ENCODE data around the gene ZMYND15.

ZMYND15 gene

DNA sequence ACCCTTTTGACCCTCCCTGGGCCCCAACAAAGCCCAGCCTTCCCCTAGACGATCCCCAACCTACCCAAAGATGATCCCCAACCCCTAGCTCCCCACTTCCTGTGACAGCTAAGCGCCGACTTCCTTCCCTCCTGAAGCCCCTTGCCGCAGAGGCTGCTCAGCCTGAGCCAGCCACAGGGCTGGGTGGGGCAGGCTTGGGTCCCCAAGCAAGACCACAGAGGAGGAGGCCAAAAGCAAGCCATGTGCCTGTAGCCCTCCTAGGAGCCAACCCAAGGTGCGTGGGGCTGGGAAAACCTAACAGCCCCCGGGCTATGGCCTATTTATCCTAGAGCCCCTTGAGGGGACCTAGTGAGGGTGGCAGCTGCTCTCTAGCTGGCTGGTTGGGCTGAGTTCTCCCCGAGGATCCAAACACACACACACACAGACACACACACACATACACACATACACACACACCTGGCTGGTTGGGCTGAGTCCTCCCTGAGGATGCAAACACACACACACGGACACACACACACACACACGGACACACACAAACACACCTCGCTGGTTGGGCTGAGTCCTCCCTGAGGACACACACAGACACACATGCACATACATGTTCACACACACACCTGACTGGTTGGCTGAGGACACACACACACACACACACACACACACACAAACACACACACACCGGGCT, 24.4 kb upstream of the ZMYND15 start:
- FAIRE-seq = peak; percentile 78
- DNase-seq (ENCODE audit: insufficient read length, low spot score) = no peak

DNA sequence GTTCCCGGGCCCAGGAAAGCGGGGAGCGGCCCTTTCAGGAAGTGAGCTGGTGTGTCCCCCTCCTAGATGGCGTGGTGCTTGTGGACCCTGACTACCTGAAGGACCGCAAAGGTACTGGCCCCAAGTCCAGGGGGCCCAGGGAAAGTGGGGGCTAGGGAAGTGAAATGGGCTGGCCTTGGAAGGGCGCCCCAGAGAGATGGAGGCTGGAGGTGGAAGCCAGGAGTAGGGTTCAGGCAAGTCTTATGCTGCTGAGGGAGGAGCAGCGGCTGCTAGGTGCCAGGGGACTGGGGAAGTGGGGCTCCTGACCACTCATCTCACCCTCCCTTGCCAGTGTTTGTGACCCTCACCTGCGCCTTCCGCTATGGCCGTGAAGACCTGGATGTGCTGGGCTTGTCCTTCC, 23.6 kb upstream of the ZMYND15 start:
- DNase-seq (ENCODE audit: insufficient read length, low spot score) (no peak), FAIRE-seq (no peak)

GRCh38 chr17:4717791-4718190, 21.8 kb upstream of the ZMYND15 start:
- no peak for DNase-seq (ENCODE audit: insufficient read length, low spot score)
- no peak for FAIRE-seq

- DNase-seq (ENCODE audit: insufficient read length, low spot score) (no peak), FAIRE-seq (no peak)
Measured at GRCh38 chr17:4718276-4718675, 21.4 kb upstream of the ZMYND15 start.

GRCh38 chr17:4719146-4719545, 20.5 kb upstream of the ZMYND15 start:
- no peak for FAIRE-seq
- DNase-seq (ENCODE audit: insufficient read length, low spot score) = no peak

GRCh38 chr17:4719684-4720221, 19.9 kb upstream of the ZMYND15 start:
- FAIRE-seq (no peak), DNase-seq (ENCODE audit: insufficient read length, low spot score) (no peak)

DNA sequence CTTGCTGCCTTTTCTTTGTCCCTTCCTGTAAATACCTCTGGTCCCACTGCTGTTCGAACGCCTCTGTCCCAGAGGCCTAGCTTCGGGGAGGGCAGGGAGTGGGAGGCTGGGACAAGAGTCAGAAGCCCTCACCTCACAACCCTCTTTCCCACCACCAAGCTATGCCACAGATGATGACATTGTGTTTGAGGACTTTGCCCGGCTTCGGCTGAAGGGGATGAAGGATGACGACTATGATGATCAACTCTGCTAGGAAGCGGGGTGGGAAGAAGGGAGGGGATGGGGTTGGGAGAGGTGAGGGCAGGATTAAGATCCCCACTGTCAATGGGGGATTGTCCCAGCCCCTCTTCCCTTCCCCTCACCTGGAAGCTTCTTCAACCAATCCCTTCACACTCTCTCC, 18.8 kb upstream of the ZMYND15 start:
- DNase-seq (ENCODE audit: insufficient read length, low spot score) = no peak
- FAIRE-seq = peak; percentile 68

- DNase-seq (ENCODE audit: insufficient read length, low spot score) (no peak), FAIRE-seq (peak; percentile 85)
Measured at GRCh38 chr17:4721203-4722135, 18.2 kb upstream of the ZMYND15 start.

- no peak for FAIRE-seq
- DNase-seq (ENCODE audit: insufficient read length, low spot score) = no peak
Measured at GRCh38 chr17:4722678-4723240, 16.9 kb upstream of the ZMYND15 start.

- DNase-seq (ENCODE audit: insufficient read length, low spot score) (no peak), FAIRE-seq (no peak)
Measured at GRCh38 chr17:4724650-4725049, 15.0 kb upstream of the ZMYND15 start.

- FAIRE-seq = no peak
- DNase-seq (ENCODE audit: insufficient read length, low spot score) = no peak
Measured at GRCh38 chr17:4725646-4726310, 13.9 kb upstream of the ZMYND15 start.

DNA sequence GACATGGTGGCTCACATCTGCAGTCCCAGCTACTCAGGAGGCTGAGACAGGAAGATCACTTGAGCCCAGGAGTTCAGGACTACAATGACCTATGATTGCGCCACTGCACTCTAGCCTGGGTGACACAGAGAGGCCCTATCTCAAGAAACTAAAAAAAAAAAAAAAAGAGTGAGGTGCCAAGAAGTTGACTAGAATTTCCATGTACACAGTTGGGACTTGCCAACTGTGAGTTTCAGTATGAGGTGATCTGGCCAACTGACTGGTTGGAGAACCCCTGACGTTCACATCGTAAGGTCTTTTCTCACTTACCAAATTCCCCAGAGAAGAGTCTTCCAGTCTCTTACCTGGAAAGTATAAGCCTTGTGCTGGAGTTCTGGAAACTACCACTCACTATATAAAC, 11.5 kb upstream of the ZMYND15 start:
- no peak for FAIRE-seq
- no peak for DNase-seq (ENCODE audit: insufficient read length, low spot score)

DNA sequence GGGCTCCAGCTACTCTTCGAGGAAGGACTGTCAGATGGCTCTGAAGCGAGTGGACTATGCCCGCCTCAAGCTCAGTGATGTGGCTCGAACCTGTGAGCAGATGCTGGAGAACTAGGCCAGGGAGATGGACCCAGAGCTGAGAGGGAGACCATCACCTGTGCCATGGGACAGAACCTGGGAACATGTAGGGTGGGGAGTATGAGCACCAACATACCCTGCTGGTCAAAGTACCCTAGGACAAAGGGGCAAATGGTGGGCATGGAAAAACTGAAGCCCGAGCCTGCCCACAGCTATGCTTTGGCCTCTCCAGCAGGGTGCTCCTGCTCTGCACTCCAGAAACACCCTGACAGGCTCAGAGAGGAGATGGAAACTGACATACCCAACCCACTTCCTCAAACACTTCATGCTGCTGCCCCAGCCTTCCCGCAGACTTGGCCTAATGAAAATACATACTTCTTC, 6.5 kb upstream of the ZMYND15 start:
- DNase-seq (ENCODE audit: insufficient read length, low spot score) (no peak), FAIRE-seq (peak; percentile 42)

GRCh38 chr17:4734857-4735475, 4.7 kb upstream of the ZMYND15 start:
- no peak for FAIRE-seq
- no peak for DNase-seq (ENCODE audit: insufficient read length, low spot score)

- DNase-seq (ENCODE audit: insufficient read length, low spot score) (no peak), FAIRE-seq (peak; percentile 40)
Measured at GRCh38 chr17:4735876-4736651, 3.6 kb upstream of the ZMYND15 start.

DNA sequence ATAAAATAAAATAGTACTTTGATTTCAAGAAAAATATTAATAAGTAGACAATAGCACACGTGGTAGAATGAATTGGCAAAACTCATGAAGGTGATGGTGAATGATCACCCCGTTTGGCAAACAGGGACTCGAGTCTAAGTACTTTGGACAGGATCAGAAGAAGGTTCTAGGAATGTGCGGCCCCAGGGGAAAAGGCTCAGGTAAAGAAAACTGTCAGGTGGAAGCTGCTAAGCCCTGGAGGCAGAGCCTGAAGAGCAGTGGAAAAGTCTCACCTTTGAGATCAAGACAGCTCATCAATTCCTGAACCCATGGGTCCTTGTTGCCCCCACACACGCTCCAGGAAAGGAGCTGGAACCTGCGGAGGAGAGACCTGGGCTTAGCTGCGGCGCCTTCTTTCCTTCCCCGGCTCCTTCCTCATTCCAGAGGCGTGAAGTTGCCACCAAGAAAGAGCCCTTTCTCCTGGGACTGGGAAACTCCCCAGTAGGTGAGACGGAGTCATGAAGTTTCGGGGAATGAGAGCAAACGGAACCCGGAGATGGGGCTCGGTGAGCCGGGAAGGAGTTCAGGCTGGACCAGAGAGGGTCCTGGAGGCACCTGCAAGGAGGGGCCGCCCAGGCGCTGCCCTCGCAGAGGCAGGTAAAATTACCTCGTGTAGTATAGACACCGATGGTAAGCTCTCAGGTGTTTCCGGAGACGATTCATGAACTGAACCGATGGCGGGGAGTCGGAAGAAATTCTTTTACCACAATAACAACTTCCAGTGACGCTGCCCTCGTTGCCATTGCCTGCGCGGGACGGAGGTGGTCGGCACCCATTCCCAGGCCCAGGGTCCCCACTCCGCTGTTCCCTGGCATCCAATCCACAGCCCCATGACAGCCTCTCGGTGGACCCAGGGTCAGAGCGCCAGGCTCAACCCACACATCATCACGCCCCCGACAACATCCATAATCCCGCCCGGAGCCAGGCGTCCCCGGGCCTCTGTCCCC, 1.2 kb upstream of the ZMYND15 start:
- no peak for DNase-seq (ENCODE audit: insufficient read length, low spot score)
- FAIRE-seq = no peak

GRCh38 chr17:4740025-4740351, 355 bp downstream of the ZMYND15 start:
- FAIRE-seq = no peak
- no peak for DNase-seq (ENCODE audit: insufficient read length, low spot score)

DNA sequence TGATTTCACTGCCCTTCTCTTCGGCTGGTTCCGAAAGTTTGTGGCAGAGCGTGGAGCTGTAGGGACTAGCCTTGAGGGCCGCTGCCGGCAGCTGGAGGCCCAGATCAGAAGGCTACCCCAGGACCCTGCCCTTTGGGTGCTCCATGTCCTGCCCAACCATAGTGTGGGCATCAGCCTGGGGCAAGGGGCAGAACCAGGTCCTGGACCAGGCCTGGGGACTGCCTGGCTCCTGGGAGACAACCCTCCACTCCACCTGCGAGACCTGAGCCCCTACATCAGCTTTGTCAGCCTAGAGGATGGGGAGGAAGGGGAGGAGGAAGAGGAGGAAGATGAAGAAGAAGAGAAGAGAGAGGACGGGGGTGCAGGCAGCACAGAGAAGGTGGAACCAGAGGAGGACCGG, 951 bp downstream of the ZMYND15 start:
- FAIRE-seq = no peak
- no peak for DNase-seq (ENCODE audit: insufficient read length, low spot score)

GRCh38 chr17:4741544-4741943, 1.9 kb downstream of the ZMYND15 start:
- FAIRE-seq (no peak), DNase-seq (ENCODE audit: insufficient read length, low spot score) (no peak)

Data from HTR-8/SVneo (cell line).